GM23338 (cell line): ENCODE results near the gene ZBTB7B. TPM values are rescaled to one million over a fixed set of nuclear protein-coding genes. Genes with fewer than 3 reads are reported as not detected.

Experiments used
- ATAC-seq: fragments of 200-7000 bp; cut with Tn5 transposase; 3 replicates; pipeline ENCODE4 v1.9.1; 2020
- DNase-seq: peaks from one replicate; pipeline ENCODE4 v3.0.0-alpha.2; 2015; ENCODE audit warnings: low spot score
- H2AFZ ChIP-seq: fragments of 200-600 bp; sonication (generic); 2 replicates; pipeline ENCODE4 v1.8.0; 2016; ENCODE audit warnings: antibody characterized with exemption, mild to moderate bottlenecking, moderate library complexity
- H3F3A ChIP-seq: fragments of 200-600 bp; sonication (generic); replicated peaks from 2 replicates; pipeline ENCODE4 v1.8.0; 2017; ENCODE audit warnings: antibody characterized with exemption, mixed run types, low read depth
- H3K27ac ChIP-seq: fragments of 200-600 bp; sonication (generic); 2 replicates; pipeline ENCODE4 v1.6.1; 2016; ENCODE audit warnings: low read depth
- H3K27me3 ChIP-seq: fragments of 200-600 bp; sonication (generic); 2 replicates; pipeline ENCODE4 v1.8.0; 2016; ENCODE audit warnings: mild to moderate bottlenecking, mixed run types, moderate library complexity; ENCODE audit not compliant: insufficient read depth
- H3K36me3 ChIP-seq: fragments of 200-600 bp; sonication (generic); 2 replicates; pipeline ENCODE4 v1.8.0; 2016; ENCODE audit warnings: mild to moderate bottlenecking; ENCODE audit not compliant: insufficient read depth
- H3K4me1 ChIP-seq: fragments of 200-600 bp; sonication (generic); 2 replicates; pipeline ENCODE4 v1.8.0; 2016; ENCODE audit warnings: mild to moderate bottlenecking, moderate library complexity; ENCODE audit not compliant: insufficient read depth
- H3K4me2 ChIP-seq: fragments of 200-600 bp; sonication (generic); 2 replicates; pipeline ENCODE4 v1.7.1; 2017; ENCODE audit warnings: mixed run types
- H3K4me3 ChIP-seq: fragments of 200-600 bp; sonication (generic); 2 replicates; pipeline ENCODE4 v1.6.1; 2016; ENCODE audit warnings: mixed run types
- H3K79me2 ChIP-seq: fragments of 200-600 bp; sonication (generic); replicated peaks from 2 replicates; pipeline ENCODE4 v1.8.0; 2017; ENCODE audit warnings: mild to moderate bottlenecking; ENCODE audit not compliant: insufficient read depth
- H3K9me2 ChIP-seq: fragments of 200-600 bp; sonication (generic); 2 replicates; pipeline ENCODE4 v1.8.0; 2017; ENCODE audit not compliant: insufficient read depth
- H4K20me1 ChIP-seq: fragments of 200-600 bp; sonication (generic); replicated peaks from 2 replicates; pipeline ENCODE4 v1.8.0; 2017; ENCODE audit warnings: mild to moderate bottlenecking; ENCODE audit not compliant: insufficient read depth
- H3K27ac Mint-ChIP-seq: 2 replicates; pipeline ENCODE4 v1.8.0; 2020; ENCODE audit warnings: inconsistent platforms, mild to moderate bottlenecking, moderate library complexity, mixed read lengths
- H3K27me3 Mint-ChIP-seq: 3 replicates; pipeline ENCODE4 v1.8.0; 2022; ENCODE audit warnings: low read depth, mild to moderate bottlenecking, moderate library complexity, mixed read lengths, inconsistent platforms; ENCODE audit not compliant: insufficient read depth, poor library complexity
- H3K36me3 Mint-ChIP-seq: 3 replicates; pipeline ENCODE4 v1.8.0; 2021; ENCODE audit warnings: low read depth, mild to moderate bottlenecking, inconsistent platforms, moderate library complexity, mixed read lengths
- H3K4me1 Mint-ChIP-seq: 3 replicates; pipeline ENCODE4 v1.8.0; 2020; ENCODE audit warnings: mild to moderate bottlenecking, inconsistent platforms, mixed read lengths
- H3K4me3 Mint-ChIP-seq: 3 replicates; pipeline ENCODE4 v1.8.0; 2021; ENCODE audit warnings: moderate library complexity, mild to moderate bottlenecking, inconsistent platforms, mixed read lengths
- H3K9me3 Mint-ChIP-seq: 3 replicates; pipeline ENCODE4 v1.8.0; 2020; ENCODE audit warnings: moderate library complexity, mild to moderate bottlenecking, inconsistent platforms, mixed read lengths
- EZH2phosphoT487 ChIP-seq: fragments of 200-600 bp; sonication (generic); IDR thresholded peaks from one replicate; pipeline ENCODE4 v1.8.1; 2018; ENCODE audit warnings: antibody characterized with exemption; ENCODE audit not compliant: unreplicated experiment
- NANOG ChIP-seq: IDR thresholded peaks from 2 replicates; pipeline ENCODE4 v1.6.1; 2016; ENCODE audit warnings: antibody characterized with exemption, borderline replicate concordance
- POLR2AphosphoS5 ChIP-seq: IDR thresholded peaks from 2 replicates; pipeline ENCODE4 v1.6.1; 2016; ENCODE audit warnings: antibody characterized with exemption, low read depth
- REST ChIP-seq: IDR thresholded peaks from one replicate; pipeline ENCODE4 v1.6.1; 2018; ENCODE audit warnings: antibody characterized with exemption; ENCODE audit not compliant: unreplicated experiment
- STAT1 ChIP-seq: IDR thresholded peaks from one replicate; pipeline ENCODE4 v1.6.1; 2016; ENCODE audit warnings: antibody characterized with exemption; ENCODE audit not compliant: unreplicated experiment
- ZNF114 ChIP-seq: fragments of 250-450 bp; sonication (Bioruptor Pico); IDR thresholded peaks from 2 replicates; pipeline ENCODE4 v1.5.0; 2020; ENCODE audit warnings: mild to moderate bottlenecking, moderate library complexity
- ZNF462 ChIP-seq: fragments of 250-450 bp; sonication (Bioruptor Pico); IDR thresholded peaks from 2 replicates; pipeline ENCODE4 v1.5.0; 2020; ENCODE audit warnings: mild to moderate bottlenecking, moderate library complexity
- polyA plus RNA-seq: library from polyadenylated mRNA; unstranded; fragments of >200 nt; fragmentation: Nextera tagmentation; extraction: Ambion mirVana; gene quantifications from 2 replicates; pipeline ENCODE4 v1.2.1, GENCODE V29; 2016
- total RNA-seq: library from RNA; depleted of rRNA; stranded (reverse); fragments of >200 nt; shearing (Covaris generic); gene quantifications from 2 replicates; pipeline ENCODE4 v1.2.3, GENCODE V29; 2014

The ZBTB7B gene
- total and polyA plus RNA-seq, 2 experiments from 2014 or later: 3.6 to 32.6 TPM

- TF ChIP-seq ZNF462: no peak
These were observed 30.3 kb downstream of the ZBTB7B start (continued) for GRCh38 chr1:155032886-155033285.

- Histone ChIP-seq H3K27ac (no peak within 1 kb of the TSS), H3F3A (no peaks in the 10 kb centered on the region), H2AFZ (no peak within 1 kb of the TSS), H4K20me1 (no peaks in the 10 kb centered on the region), H3K27me3 (no peaks in the 10 kb centered on the region), H3K4me1 (no peaks in the 10 kb centered on the region), H3K4me2 (no peak within 1 kb of the TSS), H3K9me2 (no peaks in the 10 kb centered on the region), H3K36me3 (no peaks in the 10 kb centered on the region), H3K79me2 (no peaks in the 10 kb centered on the region), H3K4me3 (no peak within 1 kb of the TSS)
- Mint-ChIP-seq H3K27ac (no peak within 1 kb of the TSS), H3K4me1 (peaks cover 5% of the 10 kb centered on the region; the same call in 1 of the 3 replicates), H3K27me3 (peaks cover 10% of the 10 kb centered on the region), H3K4me3 (no peak within 1 kb of the TSS; the same call in 2 of the 3 replicates), H3K9me3 (no peaks in the 10 kb centered on the region), H3K36me3 (no peaks in the 10 kb centered on the region)
- ATAC-seq: no peak
- DNase-seq: no peak
- TF ChIP-seq POLR2AphosphoS5 (no peak), STAT1 (no peak), ZNF462 (no peak), ZNF114 (CRISPR knock-in tag) (no peak), EZH2phosphoT487 (no peak), REST (no peak), NANOG (no peak)
These were observed 30.9 kb downstream of the ZBTB7B start, which contains the start of the genes DCST1 and DCST2 for GRCh38 chr1:155033524-155033923. Gene DCST1, plus strand, starts transcription at chr1:155033824. Its CDS starts 213 bp downstream, at chr1:155034037. Gene DCST2, minus strand, starts transcription at chr1:155033781. Its CDS starts 80 bp downstream, at chr1:155033701.
